Trophoblast cell (in vitro differentiated cells and primary cell): ENCODE results near the gene TRIM56.

Experiments
- DNase-seq, 2 donors: peaks; one replicate each; pipeline ENCODE4 v3.0.0-alpha.2; 2016
- H2AFZ ChIP-seq: 2 replicates; pipeline ENCODE4 v1.6.1; 2013; ENCODE audit warnings: low read length, moderate library complexity, mild to moderate bottlenecking; ENCODE audit not compliant: insufficient read depth, poor library complexity
- H2AK5ac ChIP-seq: 2 replicates; pipeline ENCODE4 v1.6.1; 2013; ENCODE audit warnings: mild to moderate bottlenecking, low read length
- H2BK120ac ChIP-seq: 2 replicates; pipeline ENCODE4 v1.6.1; 2013; ENCODE audit warnings: low read length, mild to moderate bottlenecking, moderate library complexity; ENCODE audit not compliant: insufficient read depth, poor library complexity
- H2BK12ac ChIP-seq: 2 replicates; pipeline ENCODE4 v1.6.1; 2013; ENCODE audit warnings: mild to moderate bottlenecking, low read length, moderate library complexity
- H2BK5ac ChIP-seq: 2 replicates; pipeline ENCODE4 v1.6.1; 2013; ENCODE audit warnings: low read length, low read depth, moderate library complexity, mild to moderate bottlenecking; ENCODE audit not compliant: poor library complexity
- H3K14ac ChIP-seq: 2 replicates; pipeline ENCODE4 v1.6.1; 2013; ENCODE audit warnings: mild to moderate bottlenecking, low read length
- H3K18ac ChIP-seq: 2 replicates; pipeline ENCODE4 v1.6.1; 2013; ENCODE audit warnings: mild to moderate bottlenecking, low read length
- H3K23ac ChIP-seq: 2 replicates; pipeline ENCODE4 v1.6.1; 2013; ENCODE audit warnings: low read length
- H3K27ac ChIP-seq: 2 replicates; pipeline ENCODE4 v1.5.1; 2013; ENCODE audit warnings: low read depth, mild to moderate bottlenecking, inconsistent platforms, low read length, moderate library complexity
- H3K27me3 ChIP-seq: 2 replicates; pipeline ENCODE4 v1.6.1; 2013; ENCODE audit warnings: inconsistent platforms, mild to moderate bottlenecking, low read length, moderate library complexity; ENCODE audit not compliant: insufficient read depth
- H3K36me3 ChIP-seq, 2 experiments: 1 replicate in 1 of 2; 2 replicates in 1 of 2; pipeline ENCODE4 v1.6.1; 2013; ENCODE audit warnings: low read length in 2 of 2, mild to moderate bottlenecking in 2 of 2, moderate library complexity in 1 of 2; ENCODE audit not compliant: insufficient read depth in 2 of 2, control insufficient read depth in 1 of 2
- H3K4ac ChIP-seq: 2 replicates; pipeline ENCODE4 v1.6.1; 2013; ENCODE audit warnings: low read depth, mild to moderate bottlenecking, low read length, moderate library complexity
- H3K4me1 ChIP-seq, 2 experiments: 1 replicate in 1 of 2; 2 replicates in 1 of 2; pipeline ENCODE4 v1.6.1; 2013; ENCODE audit warnings: low read length in 2 of 2, mild to moderate bottlenecking in 2 of 2, moderate library complexity in 1 of 2; ENCODE audit not compliant: insufficient read depth in 2 of 2, control insufficient read depth in 1 of 2
- H3K4me2 ChIP-seq: 2 replicates; pipeline ENCODE4 v1.6.1; 2013; ENCODE audit warnings: inconsistent platforms, mild to moderate bottlenecking, low read length, moderate library complexity
- H3K4me3 ChIP-seq: 2 replicates; pipeline ENCODE4 v1.5.1; 2013; ENCODE audit warnings: mild to moderate bottlenecking, low read depth, low read length, inconsistent platforms
- H3K79me1 ChIP-seq: one replicate; pipeline ENCODE4 v1.6.1; 2013; ENCODE audit warnings: low read length
- H3K79me2 ChIP-seq: 2 replicates; pipeline ENCODE4 v1.6.1; 2013; ENCODE audit warnings: low read length, mild to moderate bottlenecking; ENCODE audit not compliant: control insufficient read depth, insufficient read depth, poor library complexity
- H3K9ac ChIP-seq: 2 replicates; pipeline ENCODE4 v1.6.1; 2013; ENCODE audit warnings: mild to moderate bottlenecking, low read length
- H3K9me3 ChIP-seq: 2 replicates; pipeline ENCODE4 v1.6.1; 2013; ENCODE audit warnings: low read depth, mild to moderate bottlenecking, control low read depth, inconsistent platforms, low read length; ENCODE audit not compliant: insufficient read depth
- H4K12ac ChIP-seq: 2 replicates; pipeline ENCODE4 v1.6.1; 2013; ENCODE audit warnings: low read depth, mild to moderate bottlenecking, low read length, moderate library complexity
- H4K8ac ChIP-seq: 2 replicates; pipeline ENCODE4 v1.6.1; 2013; ENCODE audit warnings: low read depth, mild to moderate bottlenecking, low read length, moderate library complexity
- H4K91ac ChIP-seq: one replicate; pipeline ENCODE4 v1.6.1; 2013; ENCODE audit warnings: low read depth, mild to moderate bottlenecking, low read length, moderate library complexity
- WGBS: extraction: QIAGEN DNeasy Blood & Tissue Kit; methylation state at CpG from one replicate; pipeline ENCODE4 v1.1.7; 2013; ENCODE audit warnings: missing lambda C conversion rate; ENCODE audit not compliant: insufficient read length, insufficient coverage; ENCODE audit errors: extremely low coverage; 5-methylcytosine and 5-hydroxymethylcytosine counted together

TRIM56 gene

GRCh38 chr7:101133621-101134398 is 48.5 kb downstream of the TRIM56 start:
- WGBS = no CpG with 5 or more reads among the region's 15 CpGs
- H3K4me2 ChIP-seq = no peak overlapping the region

GRCh38 chr7:101134399-101134980 is 49.2 kb downstream of the TRIM56 start:
- Histone ChIP-seq H3K4ac (no peak overlapping the region), H3K27ac (no peak overlapping the region), H3K27me3 (no peaks in the 10 kb centered on the region), H3K4me1 (peaks cover 0 to 5% of the 10 kb centered on the region in 2 experiments), H3K4me3 (no peak overlapping the region), H3K14ac (no peak overlapping the region), H3K18ac (no peak overlapping the region), H4K91ac (no peak overlapping the region), H4K8ac (no peak overlapping the region), H2AFZ (no peak overlapping the region), H3K9ac (no peak overlapping the region), H3K79me2 (no peaks in the 10 kb centered on the region), H3K9me3 (peaks cover 3% of the 10 kb centered on the region), H2BK5ac (no peak overlapping the region), H3K36me3 (peaks cover 34 to 35% of the 10 kb centered on the region in 2 experiments), H2BK12ac (no peak overlapping the region), H3K4me2 (no peak overlapping the region), H3K23ac (no peak overlapping the region), H4K12ac (no peak overlapping the region), H2AK5ac (no peak overlapping the region), H3K79me1 (peaks cover 2% of the 10 kb centered on the region), H2BK120ac (no peak overlapping the region)
- peak; percentile 56 to 61 for DNase-seq
- WGBS = no CpG with 5 or more reads among the region's 6 CpGs

More at GRCh38 chr7:101133621-101134398, 48.5 kb downstream of the TRIM56 start:
- no peak overlapping the region for H2AK5ac ChIP-seq
- no peak overlapping the region for H3K9ac ChIP-seq
- no peak overlapping the region for H3K27ac ChIP-seq
- H4K8ac ChIP-seq = no peak overlapping the region
- no peak overlapping the region for H3K23ac ChIP-seq
- H3K18ac ChIP-seq = no peak overlapping the region
- H3K79me2 ChIP-seq = no peaks in the 10 kb centered on the region
- H3K4me3 ChIP-seq = no peak overlapping the region
- no peak overlapping the region for H3K4ac ChIP-seq
- H2BK120ac ChIP-seq = no peak overlapping the region
- H4K91ac ChIP-seq = no peak overlapping the region
- peaks cover 0 to 5% of the 10 kb centered on the region in 2 experiments for H3K4me1 ChIP-seq
- DNase-seq = peak; percentile 45 to 61
- H3K27me3 ChIP-seq = no peaks in the 10 kb centered on the region
- no peak overlapping the region for H2AFZ ChIP-seq
- H3K9me3 ChIP-seq = peaks cover 3% of the 10 kb centered on the region
- H3K36me3 ChIP-seq = peaks cover 34 to 35% of the 10 kb centered on the region in 2 experiments
- peaks cover 2% of the 10 kb centered on the region for H3K79me1 ChIP-seq
- H4K12ac ChIP-seq = no peak overlapping the region
- no peak overlapping the region for H2BK5ac ChIP-seq
- no peak overlapping the region for H3K14ac ChIP-seq
- H2BK12ac ChIP-seq = no peak overlapping the region

- H3K4ac ChIP-seq = no peak overlapping the region
- peak overlapping the region; percentile 62 for H3K18ac ChIP-seq
- peaks cover 21 to 25% of the 10 kb centered on the region in 2 experiments for H3K36me3 ChIP-seq
- no peak overlapping the region for H3K27ac ChIP-seq
- H4K8ac ChIP-seq = peak overlapping the region; percentile 62
- H3K9ac ChIP-seq = no peak overlapping the region
- DNase-seq = peak; percentile 66 to 69
- peak overlapping the region; percentile 43 for H2BK5ac ChIP-seq
- peaks cover 6% of the 10 kb centered on the region for H3K79me1 ChIP-seq
- no peak overlapping the region for H3K14ac ChIP-seq
- no peak overlapping the region for H2AFZ ChIP-seq
- H4K12ac ChIP-seq = no peak overlapping the region
- peak overlapping the region; percentile 58 for H4K91ac ChIP-seq
- no peak overlapping the region for H3K23ac ChIP-seq
- WGBS = no CpG with 5 or more reads among the region's 9 CpGs
- H3K79me2 ChIP-seq = no peaks in the 10 kb centered on the region
- H2BK120ac ChIP-seq = peak overlapping the region; percentile 74
- H3K9me3 ChIP-seq = peaks cover 3% of the 10 kb centered on the region
- peak overlapping the region; percentile 97 for H2AK5ac ChIP-seq
- no peaks in the 10 kb centered on the region for H3K27me3 ChIP-seq
- H3K4me3 ChIP-seq = no peak overlapping the region
- peak overlapping the region; percentile 81 for H3K4me2 ChIP-seq
- peaks cover 7 to 10% of the 10 kb centered on the region in 2 experiments for H3K4me1 ChIP-seq
- H2BK12ac ChIP-seq = peak overlapping the region; percentile 90
Measured at GRCh38 chr7:101137651-101138212, 52.5 kb downstream of the TRIM56 start.

- no peak overlapping the region for H2BK120ac ChIP-seq
- peaks cover 7 to 10% of the 10 kb centered on the region in 2 experiments for H3K4me1 ChIP-seq
- no peak overlapping the region for H4K8ac ChIP-seq
- H3K9ac ChIP-seq = no peak overlapping the region
- no CpG with 5 or more reads among the region's 16 CpGs for WGBS
- H3K27ac ChIP-seq = peak overlapping the region; percentile 61
- no peaks in the 10 kb centered on the region for H3K27me3 ChIP-seq
- H3K4me2 ChIP-seq = peak overlapping the region; percentile 81
- H3K4me3 ChIP-seq = no peak overlapping the region
- no peak overlapping the region for H3K4ac ChIP-seq
- no peak overlapping the region for H4K12ac ChIP-seq
- H3K9me3 ChIP-seq = peaks cover 3% of the 10 kb centered on the region
- H3K36me3 ChIP-seq = peaks cover 21 to 22% of the 10 kb centered on the region in 2 experiments
- no peak overlapping the region for H3K14ac ChIP-seq
- H2AK5ac ChIP-seq = no peak overlapping the region
- H3K79me1 ChIP-seq = peaks cover 6% of the 10 kb centered on the region
- H2BK5ac ChIP-seq = peak overlapping the region; percentile 43
- no peaks in the 10 kb centered on the region for H3K79me2 ChIP-seq
- H3K18ac ChIP-seq = no peak overlapping the region
- H3K23ac ChIP-seq = no peak overlapping the region
- H2BK12ac ChIP-seq = no peak overlapping the region
- no peak overlapping the region for H4K91ac ChIP-seq
- H2AFZ ChIP-seq = no peak overlapping the region
- DNase-seq = peak; percentile 98
Measured at GRCh38 chr7:101138213-101138870, 53.1 kb downstream of the TRIM56 start.
